IMR-90 (cell line): ENCODE data around the gene SETD3. TPM values are rescaled to one million over a fixed set of nuclear protein-coding genes. Genes with fewer than 3 reads are reported as not detected.
A peak's percentile ranks its signal among the peaks of the same experiment; 100 is the strongest.

Source experiments
- ATAC-seq: fragments of 200-7000 bp; cut with Tn5 transposase; 2 replicates; pipeline ENCODE4 v1.9.1; 2020; ENCODE audit warnings: low read depth, mild to moderate bottlenecking, moderate library complexity
- BruUV-seq: library from RNA; stranded (reverse); fragments of 400-500 nt; replicated peaks from 2 replicates; lab custom pipeline; 2021; lab: Mats Ljungman, UMichigan
- CTCF ChIA-PET: fragments of 300-600 bp; formaldehyde crosslinking; extraction: SDS; loops from one replicate; lab custom pipeline; 2021; ENCODE audit warnings: antibody characterized with exemption; lab: Yijun Ruan, JAX
- POLR2A ChIA-PET: fragments of 300-600 bp; sonication (Branson Sonifier 250); formaldehyde crosslinking; loops from one replicate; lab custom pipeline; 2022; ENCODE audit warnings: antibody characterized with exemption; ENCODE audit not compliant: unreplicated experiment; lab: Charles Lee
- DNase-seq: peaks from one replicate; pipeline ENCODE4 v3.0.0; 2013
- H2AFZ ChIP-seq: replicated peaks from 2 replicates; pipeline ENCODE3; 2013; ENCODE audit warnings: low read length, mild to moderate bottlenecking; ENCODE audit not compliant: poor library complexity
- H2AK5ac ChIP-seq: 2 replicates; pipeline ENCODE4 v1.6.1; 2013; ENCODE audit warnings: low read depth, low read length, inconsistent platforms
- H2AK9ac ChIP-seq: replicated peaks from 2 replicates; pipeline ENCODE3; 2013; ENCODE audit warnings: mild to moderate bottlenecking, low read depth, low read length, moderate library complexity; ENCODE audit not compliant: poor library complexity
- H2BK120ac ChIP-seq: 2 replicates; pipeline ENCODE4 v1.6.1; 2013; ENCODE audit warnings: low read depth, low read length, inconsistent platforms
- H2BK15ac ChIP-seq: 3 replicates; pipeline ENCODE4 v1.6.1; 2013; ENCODE audit warnings: low read depth, low read length, inconsistent platforms
- H2BK20ac ChIP-seq: 2 replicates; pipeline ENCODE4 v1.6.1; 2013; ENCODE audit warnings: low read depth, mild to moderate bottlenecking, inconsistent platforms, low read length, moderate library complexity
- H2BK5ac ChIP-seq: 2 replicates; pipeline ENCODE4 v1.6.1; 2013; ENCODE audit warnings: mild to moderate bottlenecking, low read depth, low read length, inconsistent platforms; ENCODE audit not compliant: poor library complexity, severe bottlenecking
- H3K14ac ChIP-seq: replicated peaks from 2 replicates; pipeline ENCODE4 v1.6.1; 2013; ENCODE audit warnings: low read depth, low read length, inconsistent platforms
- H3K18ac ChIP-seq: 2 replicates; pipeline ENCODE4 v1.6.1; 2013; ENCODE audit warnings: low read depth, low read length, control low read depth
- H3K23ac ChIP-seq: 2 replicates; pipeline ENCODE4 v1.6.1; 2013; ENCODE audit warnings: low read depth, low read length, inconsistent platforms
- H3K27ac ChIP-seq: 2 replicates; pipeline ENCODE4 v1.5.1; 2013; ENCODE audit warnings: mild to moderate bottlenecking, control low read depth, low read length; ENCODE audit not compliant: insufficient read depth
- H3K27me3 ChIP-seq: 2 replicates; pipeline ENCODE4 v1.6.1; 2013; ENCODE audit warnings: low read length; ENCODE audit not compliant: control insufficient read depth, insufficient read depth
- H3K36me3 ChIP-seq: 2 replicates; pipeline ENCODE4 v1.6.1; 2013; ENCODE audit warnings: low read length, mixed read lengths; ENCODE audit not compliant: control insufficient read depth, insufficient read depth
- H3K4ac ChIP-seq: 2 replicates; pipeline ENCODE4 v1.6.1; 2013; ENCODE audit warnings: low read depth, low read length, inconsistent platforms
- H3K4me1 ChIP-seq: 2 replicates; pipeline ENCODE4 v1.6.1; 2013; ENCODE audit warnings: low read length, mixed read lengths; ENCODE audit not compliant: control insufficient read depth, insufficient read depth
- H3K4me2 ChIP-seq: 2 replicates; pipeline ENCODE4 v1.6.1; 2013; ENCODE audit warnings: low read depth, mild to moderate bottlenecking, control low read depth, low read length, moderate library complexity
- H3K4me3 ChIP-seq: 2 replicates; pipeline ENCODE4 v1.5.1; 2013; ENCODE audit warnings: low read depth, mild to moderate bottlenecking, control low read depth, low read length, moderate library complexity; ENCODE audit not compliant: insufficient read depth
- H3K56ac ChIP-seq: 2 replicates; pipeline ENCODE4 v1.6.1; 2013; ENCODE audit warnings: low read length, inconsistent platforms; ENCODE audit not compliant: insufficient read depth; ENCODE audit errors: extremely low read depth
- H3K79me1 ChIP-seq, 2 experiments: 2 replicates each; pipeline ENCODE4 v1.6.1; 2013; ENCODE audit warnings: low read length in 2 of 2, inconsistent platforms in 1 of 2, low read depth in 1 of 2
- H3K9ac ChIP-seq: 2 replicates; pipeline ENCODE4 v1.6.1; 2013; ENCODE audit warnings: low read depth, low read length, control low read depth
- H3K9me1 ChIP-seq: 2 replicates; pipeline ENCODE4 v1.6.1; 2013; ENCODE audit warnings: low read length, inconsistent platforms; ENCODE audit not compliant: insufficient read depth
- H3K9me3 ChIP-seq: 2 replicates; pipeline ENCODE4 v1.6.1; 2013; ENCODE audit warnings: low read length; ENCODE audit not compliant: control insufficient read depth, insufficient read depth
- H4K20me1 ChIP-seq: 2 replicates; pipeline ENCODE4 v1.6.1; 2013; ENCODE audit warnings: low read length, inconsistent platforms; ENCODE audit not compliant: insufficient read depth
- H4K5ac ChIP-seq: 2 replicates; pipeline ENCODE4 v1.6.1; 2013; ENCODE audit warnings: mild to moderate bottlenecking, low read depth, low read length, control low read depth
- H4K8ac ChIP-seq, 2 experiments: 2 replicates each; pipeline ENCODE4 v1.6.1; 2013; ENCODE audit warnings: low read depth in 2 of 2, low read length in 2 of 2, control low read depth in 1 of 2, inconsistent platforms in 1 of 2
- H4K91ac ChIP-seq: 2 replicates; pipeline ENCODE4 v1.6.1; 2013; ENCODE audit warnings: low read depth, low read length, inconsistent platforms; ENCODE audit not compliant: insufficient read depth
- CTCF ChIP-seq: conservative IDR thresholded peaks from 2 replicates; pipeline ENCODE4 v1.5.1; 2012; ENCODE audit warnings: mild to moderate bottlenecking, low read depth, low read length, improper control_type of control experiment
- MXI1 ChIP-seq: IDR thresholded peaks from 2 replicates; pipeline ENCODE4 v1.6.1; 2012; ENCODE audit warnings: low read depth, mild to moderate bottlenecking, low read length, moderate library complexity, borderline replicate concordance
- RAD21 ChIP-seq: IDR thresholded peaks from 2 replicates; pipeline ENCODE4 v1.6.1; 2012; ENCODE audit warnings: low read length, improper control_type of control experiment
- WGBS, 2 experiments: methylation state at CpG; one replicate each; pipeline versions ENCODE4 v1.1.5 to v1.1.7; 2013; ENCODE audit warnings: missing lambda C conversion rate in 2 of 2; ENCODE audit not compliant: insufficient read length in 1 of 2; ENCODE audit errors: extremely low coverage in 2 of 2; 5-methylcytosine and 5-hydroxymethylcytosine counted together
- dilution Hi-C: fragments of 300-500 bp; cut with HindIII; formaldehyde crosslinking; loops from one replicate; pipeline ENCODE4 v1.14.3; 2018; ENCODE audit warnings: low sequenced_read_pairs; ENCODE audit not compliant: unreplicated experiment
- in situ Hi-C: fragments of 300-500 bp; cut with MboI; formaldehyde crosslinking; loops from 3 replicates; pipeline ENCODE4 v1.14.3; 2019; ENCODE audit warnings: low sequenced_read_pairs, inconsistent platforms, mixed read lengths
- intact Hi-C: fragments of 100-400 bp; cut with micrococcal nuclease; formaldehyde crosslinking; loops from 2 replicates; pipeline ENCODE4 v1.10.0; 2022
- polyA plus RNA-seq, 3 experiments: library from polyadenylated mRNA; depleted of rRNA; stranded (reverse); fragments of >200 nt; gene quantifications; 2 replicates each; pipeline ENCODE4 v1.2.3, GENCODE V29; 2012; ENCODE audit warnings: low replicate concordance in 1 of 3
- total RNA-seq: library from RNA; depleted of rRNA; stranded (reverse); fragments of >200 nt; gene quantifications from 2 replicates; pipeline ENCODE4 v1.2.3, GENCODE V29; 2012

The SETD3 gene
- total and polyA plus RNA-seq, 2 of the 4 experiments (the other 2 are of a cell fraction) = 18.8 to 31.9 TPM

- H2AK5ac ChIP-seq = no peak overlapping the region
- H2AK9ac ChIP-seq = no peak overlapping the region
- intact Hi-C loops = no loop called here
- no peaks in the 10 kb centered on the region for H4K20me1 ChIP-seq
- H3K14ac ChIP-seq = no peak overlapping the region
- H3K23ac ChIP-seq = no peak overlapping the region
- H2BK20ac ChIP-seq = no peak overlapping the region
- peaks cover 6% of the 10 kb centered on the region for H3K4me1 ChIP-seq
- peak; percentile 37; the same call in 1 of the 2 replicates for ATAC-seq
- CTCF ChIA-PET = no interaction called here
- H4K91ac ChIP-seq = no peak overlapping the region
- H3K36me3 ChIP-seq = peaks cover 7% of the 10 kb centered on the region
- H3K9ac ChIP-seq = no peak overlapping the region
- no peak overlapping the region for H4K8ac ChIP-seq
- H3K9me1 ChIP-seq = peaks cover 13% of the 10 kb centered on the region
- no peak overlapping the region for H3K4me3 ChIP-seq
- no peak overlapping the region for H3K4ac ChIP-seq
- H3K27ac ChIP-seq = no peak overlapping the region
- no peak for DNase-seq
- H3K27me3 ChIP-seq = no peaks in the 10 kb centered on the region
- no peaks in the 10 kb centered on the region for H3K9me3 ChIP-seq
- H2BK5ac ChIP-seq = no peak overlapping the region
- peaks cover 8 to 21% of the 10 kb centered on the region in 2 experiments; a peak in 3 of 4 replicates for H3K79me1 ChIP-seq
- H3K56ac ChIP-seq = no peak overlapping the region
- H4K5ac ChIP-seq = no peak overlapping the region
- BruUV-seq = no TSS peak
- 100% methylated on average over 2 of the region's 11 CpGs; no CpG with 5 or more reads in 1 of the 2 experiments for WGBS, 2 experiments
- no peak overlapping the region for H2BK15ac ChIP-seq
- in situ Hi-C loops = no loop called here
- no peak overlapping the region for H3K18ac ChIP-seq
- POLR2A ChIA-PET = no interaction called here
- H2BK120ac ChIP-seq = no peak overlapping the region
- H2AFZ ChIP-seq = no peak overlapping the region
- H3K4me2 ChIP-seq = no peak overlapping the region
- dilution Hi-C loops = no loop called here
- TF ChIP-seq MXI1 (no peak), RAD21 (peak; percentile 21; the same call in 1 of the 2 replicates), CTCF (0 out of 2 replicates have a peak, but pooled peaks have one; percentile 19)
Observed at GRCh38 chr14:99441157-99441870, 39.3 kb downstream of the SETD3 start.
